ENCODE data around the gene UPK3BL2.
"Not testable (repeated sequence)": the region's sequence is repeated elsewhere in the genome, so short reads cannot be mapped to it uniquely, and the experiment has no call there.

GRCh38 chr7:102550808-102551422 lies 7.4 kb upstream of the UPK3BL2 start, which contains the start of gene SPDYE2:
- TF ChIP-seq, protein P1, sequence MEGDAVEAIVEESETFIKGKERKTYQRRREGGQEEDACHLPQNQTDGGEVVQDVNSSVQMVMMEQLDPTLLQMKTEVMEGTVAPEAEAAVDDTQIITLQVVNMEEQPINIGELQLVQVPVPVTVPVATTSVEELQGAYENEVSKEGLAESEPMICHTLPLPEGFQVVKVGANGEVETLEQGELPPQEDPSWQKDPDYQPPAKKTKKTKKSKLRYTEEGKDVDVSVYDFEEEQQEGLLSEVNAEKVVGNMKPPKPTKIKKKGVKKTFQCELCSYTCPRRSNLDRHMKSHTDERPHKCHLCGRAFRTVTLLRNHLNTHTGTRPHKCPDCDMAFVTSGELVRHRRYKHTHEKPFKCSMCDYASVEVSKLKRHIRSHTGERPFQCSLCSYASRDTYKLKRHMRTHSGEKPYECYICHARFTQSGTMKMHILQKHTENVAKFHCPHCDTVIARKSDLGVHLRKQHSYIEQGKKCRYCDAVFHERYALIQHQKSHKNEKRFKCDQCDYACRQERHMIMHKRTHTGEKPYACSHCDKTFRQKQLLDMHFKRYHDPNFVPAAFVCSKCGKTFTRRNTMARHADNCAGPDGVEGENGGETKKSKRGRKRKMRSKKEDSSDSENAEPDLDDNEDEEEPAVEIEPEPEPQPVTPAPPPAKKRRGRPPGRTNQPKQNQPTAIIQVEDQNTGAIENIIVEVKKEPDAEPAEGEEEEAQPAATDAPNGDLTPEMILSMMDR (IDR thresholded peaks at IDR 0.05) = not testable (repeated sequence)
- TF ChIP-seq POLR2AphosphoS5 (IDR thresholded peaks at IDR 0.05; ENCODE audit: insufficient read depth in 1 of 2, low read depth in 1 of 2); POLR2A (IDR thresholded peaks at IDR 0.05): not testable (repeated sequence)

Data from vagina (tissue), 2 donors.